GM12801 (cell line): ENCODE measurements around the gene GNAS.

Experiments
- CTCF ChIP-seq: IDR thresholded peaks from one replicate; pipeline ENCODE4 v1.5.1; 2011; ENCODE audit warnings: control low read depth; ENCODE audit not compliant: insufficient read length; ENCODE audit errors: extremely low read depth

GNAS gene

GRCh38 chr20:58897488-58897887, 45.0 kb downstream of the GNAS start:
- TF ChIP-seq CTCF = no peak

- TF ChIP-seq CTCF = no peak
Observed at GRCh38 chr20:58898629-58899408, 46.3 kb downstream of the GNAS start.

GRCh38 chr20:58899512-58899911, 47.0 kb downstream of the GNAS start:
- TF ChIP-seq CTCF = no peak

GRCh38 chr20:58900397-58900796, 47.9 kb downstream of the GNAS start:
- no peak for TF ChIP-seq CTCF

GRCh38 chr20:58901488-58902402, 49.2 kb downstream of the GNAS start:
- no peak for TF ChIP-seq CTCF

- no peak for TF ChIP-seq CTCF
Observed at GRCh38 chr20:58903614-58904013, 51.1 kb downstream of the GNAS start.

GRCh38 chr20:58905236-58905635, 52.7 kb downstream of the GNAS start:
- TF ChIP-seq CTCF = no peak
